Activated naive CD8-positive, alpha-beta T cell treated with anti-CD3 and anti-CD28 coated beads, Interleukin-2, amount 50 U/mL, for 16 hours (primary cell): ENCODE results near the gene RGS17.
"Not testable (repeated sequence)": the region's sequence is repeated elsewhere in the genome, so short reads cannot be mapped to it uniquely, and the experiment has no call there.

ENCODE experiments used
- DNase-seq: peaks from one replicate; pipeline ENCODE4 v3.0.0-alpha.2; 2020; ENCODE audit warnings: low read depth, low spot score

RGS17 gene

GRCh38 chr6:153131037-153131981 is at the start of gene RGS17:
TSS of gene RGS17 (minus strand) at chr6:153131282. CDS start at chr6:153044018, 87,264 bp downstream.
- DNase-seq = no peak

DNA sequence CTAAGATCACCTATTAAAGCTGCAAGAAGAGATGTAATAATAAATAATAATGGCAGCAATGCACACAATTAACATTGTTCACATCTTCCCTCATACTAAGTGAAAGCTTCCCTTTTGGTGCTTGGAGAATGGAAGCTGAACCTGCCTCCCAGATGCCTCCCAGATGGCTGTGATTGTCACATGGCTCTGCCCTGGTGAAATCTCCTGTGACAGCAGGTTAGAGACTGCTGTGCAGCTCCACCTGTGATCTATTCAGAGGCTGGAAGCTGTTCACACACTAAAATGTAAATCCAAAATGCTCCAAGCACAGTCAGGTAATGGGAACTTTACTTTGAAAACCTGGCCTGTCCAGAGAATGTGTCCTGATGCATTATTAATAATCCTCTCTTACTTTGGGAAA is 41.7 kb upstream of the RGS17 start:
- DNase-seq = no peak

DNA sequence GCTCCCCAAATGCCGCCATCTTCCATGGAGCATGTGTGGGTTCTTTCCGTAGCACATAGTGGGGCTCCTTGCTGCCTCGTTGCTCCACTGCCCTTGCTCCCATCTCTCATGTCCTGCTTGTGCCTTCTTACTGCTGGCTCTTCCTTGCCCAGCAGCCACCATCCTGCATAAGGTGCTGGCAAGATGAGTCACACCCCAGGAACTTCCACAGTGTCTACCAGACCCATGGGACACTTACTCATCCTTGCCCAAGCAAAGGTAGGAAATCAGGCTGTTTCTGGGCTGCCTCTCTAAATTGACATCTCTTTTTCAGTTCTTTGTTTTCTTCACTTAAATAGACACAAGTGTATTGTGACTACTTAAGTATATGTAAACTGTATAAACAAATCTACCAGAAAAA is 39.4 kb upstream of the RGS17 start:
- no peak for DNase-seq

- no peak for DNase-seq
Observed at GRCh38 chr6:153167907-153168306, 36.8 kb upstream of the RGS17 start.

DNA sequence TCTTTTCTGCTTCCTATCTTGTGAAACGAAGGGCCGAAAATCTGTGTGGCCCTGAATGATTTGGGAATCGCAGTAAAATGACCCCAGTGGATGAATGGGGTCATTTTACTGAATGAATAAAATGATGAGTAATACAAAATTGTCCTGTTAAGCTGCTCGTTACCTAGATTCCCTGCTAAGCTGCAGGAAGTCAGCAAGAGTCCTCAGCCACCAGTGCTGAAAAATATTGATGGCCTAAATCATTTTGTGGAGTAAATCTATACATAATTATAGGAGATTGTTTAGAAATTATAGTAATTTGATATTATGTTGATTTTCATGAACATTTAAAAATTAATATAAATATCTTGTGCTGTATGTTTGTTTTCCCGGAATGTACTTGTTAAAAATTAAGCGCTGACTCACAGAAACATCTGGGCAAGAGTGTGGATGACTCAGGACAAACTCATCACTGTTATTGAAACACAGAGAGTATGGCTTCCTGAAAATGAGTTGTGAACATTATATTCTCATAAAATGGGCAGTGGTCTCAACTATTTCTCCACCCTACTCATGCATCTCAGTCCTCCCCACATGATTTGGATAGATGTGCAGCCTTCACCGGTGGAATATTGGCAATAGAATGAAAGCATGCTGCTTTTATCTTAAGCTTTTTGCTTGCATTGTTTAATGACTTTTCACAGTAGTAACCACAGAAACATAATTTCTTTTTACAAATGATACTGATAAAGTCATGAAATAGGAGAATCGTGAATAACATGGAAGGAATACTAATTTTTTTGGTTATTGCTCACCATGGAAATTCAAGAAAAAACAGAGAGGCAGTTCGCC is 36.2 kb upstream of the RGS17 start:
- DNase-seq = no peak

- DNase-seq = no peak
Observed at GRCh38 chr6:153162646-153163045, 31.6 kb upstream of the RGS17 start.

DNA sequence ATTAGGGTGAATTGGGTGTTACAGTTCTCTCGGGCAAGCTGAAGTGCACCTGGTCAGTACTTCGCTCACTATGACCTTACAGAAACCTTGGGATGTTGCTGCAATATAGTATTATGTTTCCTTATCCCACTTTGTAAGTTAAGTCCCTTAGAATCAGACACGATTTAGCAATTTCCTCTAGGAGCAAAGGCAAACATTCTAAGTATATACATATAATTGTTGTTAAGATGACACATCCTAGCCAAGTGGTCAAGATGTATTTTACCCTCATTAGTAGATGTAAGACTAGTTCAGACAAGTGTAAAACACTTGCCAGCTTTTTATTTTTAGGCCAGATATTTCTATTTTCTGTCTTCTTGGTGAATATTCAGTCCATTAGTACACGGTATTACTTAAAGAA is 31.1 kb upstream of the RGS17 start:
- DNase-seq = no peak

GRCh38 chr6:153160221-153160620 is 29.1 kb upstream of the RGS17 start:
- no peak for DNase-seq

DNA sequence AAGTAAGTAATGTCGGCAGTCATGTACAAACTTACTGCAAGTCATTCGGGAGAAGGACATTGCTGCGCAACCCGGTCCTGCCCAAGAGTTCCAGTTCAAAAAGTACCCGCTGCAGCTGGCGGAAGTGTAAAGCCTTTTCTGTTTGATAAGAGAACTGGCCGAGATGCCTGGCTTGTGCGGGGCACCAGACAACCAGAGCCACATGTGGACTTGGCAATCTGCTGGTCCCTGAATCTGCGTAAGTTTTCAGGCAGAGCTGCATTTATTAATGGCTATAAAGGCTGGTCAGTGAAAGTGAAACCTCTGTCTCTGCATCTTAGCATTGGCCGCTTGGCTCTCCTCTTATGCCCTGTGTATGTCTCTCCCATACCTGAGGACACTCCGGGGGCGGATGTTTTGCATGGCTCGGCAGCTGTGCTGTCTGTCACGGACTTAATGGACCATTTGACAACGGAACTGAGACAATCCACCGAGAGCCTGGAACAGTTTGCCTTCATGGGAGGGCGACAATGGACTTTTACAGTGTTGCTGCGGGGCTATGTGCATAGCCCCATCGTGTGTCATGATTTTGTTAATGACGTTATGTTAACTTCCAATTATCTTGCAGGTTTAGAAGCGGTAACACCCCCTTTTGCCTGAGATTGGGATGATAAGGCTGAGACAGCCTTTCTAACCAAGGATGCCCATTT is 19.8 kb upstream of the RGS17 start:
- no peak for DNase-seq

DNA sequence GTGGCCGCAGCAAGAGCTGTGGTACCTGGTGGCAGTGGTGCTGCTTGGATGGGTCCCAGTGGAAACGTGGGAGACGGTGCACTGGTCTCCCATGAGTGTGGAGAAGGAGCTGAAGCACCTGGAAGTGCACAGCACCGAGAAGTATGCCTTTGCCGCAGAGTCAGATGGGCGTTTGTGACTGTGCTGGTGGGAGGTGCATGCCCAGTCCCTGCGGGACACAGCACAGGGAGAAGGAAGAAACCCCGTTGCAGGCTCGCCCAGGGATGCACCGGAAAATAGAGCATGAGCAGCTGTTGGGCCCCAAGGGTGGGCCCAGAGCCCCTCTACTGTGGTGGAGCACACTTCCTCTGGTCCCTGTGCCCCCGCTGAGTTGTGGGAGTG is 19.3 kb upstream of the RGS17 start:
- no peak for DNase-seq

- DNase-seq = no peak
Observed at GRCh38 chr6:153149891-153150290, 18.8 kb upstream of the RGS17 start.

DNA sequence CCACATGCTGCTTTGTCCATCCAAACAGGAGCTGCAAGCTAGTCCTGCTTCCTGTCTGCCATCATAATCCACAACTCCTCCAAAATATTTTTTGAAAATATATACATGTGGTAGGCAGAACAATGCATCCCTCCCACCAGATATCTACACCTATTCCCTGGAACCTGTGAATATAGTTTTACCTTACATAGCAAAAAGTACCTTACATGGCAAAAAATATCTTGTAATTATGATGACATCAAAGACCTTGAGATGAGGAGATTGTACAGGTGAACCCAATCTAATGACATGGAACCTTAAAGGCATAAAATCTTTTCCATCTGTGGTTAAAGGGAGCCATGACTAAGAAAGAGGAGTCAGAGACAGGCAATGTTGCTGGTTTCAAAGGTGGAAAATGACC is 15.3 kb upstream of the RGS17 start:
- DNase-seq = no peak

DNA sequence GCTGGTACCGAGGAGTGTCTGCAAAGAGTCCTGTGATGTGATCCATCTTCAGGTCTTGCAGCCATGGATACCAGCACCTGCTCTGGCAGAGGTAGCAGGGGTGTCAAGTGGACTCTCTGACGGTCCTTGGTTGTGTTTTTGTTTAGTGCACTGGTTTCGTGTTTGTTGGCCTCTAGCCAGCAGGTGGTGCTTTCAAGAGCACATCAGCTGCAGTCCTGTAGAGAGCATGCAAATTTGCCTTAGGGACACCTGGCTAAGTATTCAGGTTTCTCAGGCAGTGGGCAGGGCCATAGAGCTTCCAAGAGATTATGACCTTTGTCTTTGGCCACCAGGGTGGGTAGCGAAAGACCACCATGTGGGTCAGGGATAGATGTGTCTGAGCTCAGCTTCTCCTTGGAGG is 14.5 kb upstream of the RGS17 start:
- no peak for DNase-seq

- DNase-seq = no peak
Observed at GRCh38 chr6:153143200-153143599, 12.1 kb upstream of the RGS17 start.

GRCh38 chr6:153140299-153140698 is 9.2 kb upstream of the RGS17 start:
- no peak for DNase-seq

DNA sequence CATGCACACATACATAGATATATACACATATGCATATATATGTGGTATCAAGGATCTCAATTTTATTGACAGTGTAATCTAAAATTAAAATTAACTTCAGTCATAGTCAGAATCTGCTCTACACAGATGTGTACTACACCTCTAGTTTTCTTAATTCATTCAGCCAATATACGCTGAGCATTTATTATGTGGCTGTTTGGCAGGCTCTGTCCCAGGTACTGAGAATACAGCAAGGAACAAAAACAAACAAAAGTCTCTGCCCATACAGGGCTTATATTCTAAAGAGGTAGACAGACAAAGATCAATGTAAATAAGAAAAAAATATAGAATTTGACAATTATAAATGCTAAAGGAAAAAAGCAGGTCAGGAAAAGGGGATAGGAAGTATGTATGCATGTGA is 7.8 kb upstream of the RGS17 start:
- no peak for DNase-seq

DNA sequence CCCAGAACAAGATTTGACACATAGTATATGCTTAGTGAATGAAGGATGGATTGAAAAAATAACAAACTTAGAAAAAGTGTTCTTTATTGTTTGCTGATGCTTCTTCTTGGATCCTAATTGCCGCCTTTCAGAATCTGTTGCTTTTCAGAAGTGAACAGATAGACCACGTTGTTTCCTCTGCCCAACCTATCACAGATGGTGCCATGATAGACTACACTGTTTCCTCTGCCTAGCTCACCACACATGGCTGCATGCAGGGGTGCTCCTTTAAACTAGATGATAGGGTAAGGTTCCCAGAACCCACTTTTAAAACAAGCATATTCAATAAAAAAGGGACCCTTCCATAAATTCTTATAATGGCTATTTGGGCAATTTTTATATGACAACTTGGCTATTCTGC is 4.6 kb upstream of the RGS17 start:
- DNase-seq = no peak

DNA sequence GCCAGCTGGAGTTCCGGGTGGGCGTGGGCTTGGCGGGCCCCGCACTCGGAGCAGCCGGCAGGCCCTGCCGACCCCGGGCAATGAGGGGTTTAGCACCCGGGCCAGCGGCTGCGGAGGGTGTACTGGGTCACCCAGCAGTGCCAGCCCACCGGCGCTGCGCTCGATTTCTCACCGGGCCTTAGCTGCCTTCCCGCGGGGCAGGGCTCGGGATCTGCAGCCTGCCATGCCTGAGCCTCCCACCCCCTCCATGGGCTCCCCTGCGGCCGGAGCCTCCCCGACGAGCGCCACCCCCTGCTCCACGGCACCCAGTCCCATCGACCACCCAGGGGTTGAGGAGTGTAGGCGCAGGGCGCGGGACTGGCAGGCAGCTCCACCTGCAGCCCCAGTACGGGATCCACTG is 2.6 kb upstream of the RGS17 start:
- not testable (repeated sequence) for DNase-seq

- no peak for DNase-seq
Observed at GRCh38 chr6:153130515-153131036, 506 bp downstream of the RGS17 start.

- DNase-seq = no peak
Observed at GRCh38 chr6:153129873-153130514, 1.1 kb downstream of the RGS17 start.

- DNase-seq = no peak
Observed at GRCh38 chr6:153126218-153126617, 4.9 kb downstream of the RGS17 start.
